K562 (cell line): Measurements from ENCODE around the gene IQCE. TPM values are rescaled to one million over a fixed set of nuclear protein-coding genes. Genes with fewer than 3 reads are reported as not detected.

Source experiments
- ATF7 ChIP-seq: fragments of 450-650 bp; IDR thresholded peaks from 2 replicates; pipeline ENCODE4 v1.7.1; 2014; ENCODE audit warnings: mild to moderate bottlenecking, moderate library complexity
- CBX5 ChIP-seq: IDR thresholded peaks from 2 replicates; pipeline ENCODE4 v1.6.1; 2014; ENCODE audit warnings: low read depth, borderline replicate concordance
- CTCFL ChIP-seq: IDR thresholded peaks from 2 replicates; pipeline ENCODE4 v1.6.1; 2011; ENCODE audit warnings: borderline replicate concordance, low read depth, mild to moderate bottlenecking, moderate library complexity, low read length; ENCODE audit not compliant: insufficient read depth, poor library complexity, severe bottlenecking
- E2F4 ChIP-seq: sonication (generic); formaldehyde crosslinking; IDR thresholded peaks from 2 replicates; pipeline ENCODE4 v1.8.0; 2022; ENCODE audit warnings: mild to moderate bottlenecking, low read depth, missing genetic modification reagents
- HNRNPLL ChIP-seq: fragments of 200-400 bp; formaldehyde crosslinking; IDR thresholded peaks from 2 replicates; pipeline ENCODE4 v1.6.1; 2017; ENCODE audit warnings: low read length, low read depth, mild to moderate bottlenecking; ENCODE audit not compliant: poor library complexity, severe bottlenecking
- PCBP1 ChIP-seq: fragments of 200-400 bp; formaldehyde crosslinking; IDR thresholded peaks from 2 replicates; pipeline ENCODE4 v1.6.1; 2018; ENCODE audit warnings: mild to moderate bottlenecking, low read depth, low read length; ENCODE audit not compliant: poor library complexity, severe bottlenecking
- POLR2B ChIP-seq: fragments of 450-650 bp; IDR thresholded peaks from 2 replicates; pipeline ENCODE4 v1.6.1; 2018; ENCODE audit warnings: low read depth; ENCODE audit not compliant: partially characterized antibody
- POLR2G ChIP-seq: fragments of 200-400 bp; formaldehyde crosslinking; IDR thresholded peaks from 2 replicates; pipeline ENCODE4 v1.6.1; 2017; ENCODE audit warnings: low read depth, mild to moderate bottlenecking, antibody characterized with exemption, low read length, moderate library complexity
- polyA plus RNA-seq, 8 experiments: library from polyadenylated mRNA; depleted of rRNA in 4 of 8; stranded (reverse) in 5 of 8; unstranded in 3 of 8; fragments of >200 nt; fragmentation: Nextera tagmentation in 2 of 8; fragmentation: Illumina TruSeq in 1 of 8; extraction: Ambion mirVana in 2 of 8; extraction: Trizol in 1 of 8; gene quantifications; 2 replicates each; pipeline versions ENCODE4 v1.2.1 to v1.2.3, GENCODE V29; 2011 to 2014; ENCODE audit warnings: inconsistent platforms in 1 of 8, missing spikeins in 1 of 8
- total RNA-seq, 7 experiments: library from RNA; depleted of rRNA in 6 of 7; stranded (reverse); fragments of >200 nt in 6 of 7; fragmentation: Illumina TruSeq in 2 of 7; extraction: Trizol in 2 of 7; gene quantifications; 2 replicates each; pipeline versions ENCODE4 v1.2.1 to v1.2.3, GENCODE V29; 2011 to 2021; ENCODE audit warnings: low replicate concordance in 1 of 7
- TF ChIP-seq, protein P1 (sequence below), 2 experiments: fragments of 450-650 bp; formaldehyde crosslinking in 1 of 2; IDR thresholded peaks; 2 replicates each; pipeline versions ENCODE4 v1.4.0 to v1.6.1; 2014 to 2020; ENCODE audit warnings: mild to moderate bottlenecking in 2 of 2, borderline replicate concordance in 1 of 2, low read depth in 1 of 2

The IQCE gene
- total and polyA plus RNA-seq, 9 of the 15 experiments (the other 6 are each of a cell fraction or from before 2014, with no cell fraction given), result 0.18 to 8.5 (median 4.2) TPM

DNA sequence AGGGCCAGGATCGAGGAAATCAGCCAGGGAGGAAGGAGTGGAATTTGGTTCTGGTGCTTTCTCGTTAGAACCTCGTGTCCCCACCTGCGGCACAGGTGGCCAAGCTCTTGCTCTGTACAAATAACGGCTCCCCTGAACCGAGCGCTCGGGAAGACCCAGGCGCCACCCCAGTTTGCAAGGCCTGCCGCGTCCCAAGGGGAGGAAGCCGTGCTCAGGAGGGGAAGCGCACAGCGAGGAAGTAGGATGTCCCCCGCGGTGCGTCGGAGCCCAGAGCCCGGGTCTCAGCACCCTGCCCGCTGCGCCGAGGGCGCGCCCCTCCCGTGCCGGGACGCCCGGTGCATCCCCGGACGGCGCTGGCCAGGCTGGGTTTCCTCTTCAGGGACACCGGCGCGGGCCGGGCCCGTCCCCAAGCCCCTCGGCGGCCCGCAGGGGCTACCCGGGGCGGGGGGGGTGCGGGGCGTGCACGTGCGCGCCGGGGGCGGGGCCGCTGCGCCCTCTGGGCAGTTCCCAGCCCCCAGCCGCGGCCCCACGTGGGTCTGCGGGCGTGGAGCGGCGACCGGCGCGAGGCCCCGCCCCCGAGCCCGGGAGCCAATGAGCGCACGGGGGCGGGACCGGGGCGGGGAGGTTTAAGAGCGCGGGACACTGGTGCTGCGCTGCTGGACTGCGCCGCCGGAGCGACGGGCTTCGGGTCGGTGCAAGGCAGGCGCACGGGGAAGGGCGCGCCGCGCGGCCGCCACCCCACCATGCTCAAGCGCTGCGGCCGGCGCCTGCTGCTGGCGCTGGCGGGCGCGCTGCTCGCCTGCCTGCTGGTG, 39.5 kb upstream of the IQCE start, which contains the start of gene LFNG (continued):
- TF ChIP-seq, protein P1, sequence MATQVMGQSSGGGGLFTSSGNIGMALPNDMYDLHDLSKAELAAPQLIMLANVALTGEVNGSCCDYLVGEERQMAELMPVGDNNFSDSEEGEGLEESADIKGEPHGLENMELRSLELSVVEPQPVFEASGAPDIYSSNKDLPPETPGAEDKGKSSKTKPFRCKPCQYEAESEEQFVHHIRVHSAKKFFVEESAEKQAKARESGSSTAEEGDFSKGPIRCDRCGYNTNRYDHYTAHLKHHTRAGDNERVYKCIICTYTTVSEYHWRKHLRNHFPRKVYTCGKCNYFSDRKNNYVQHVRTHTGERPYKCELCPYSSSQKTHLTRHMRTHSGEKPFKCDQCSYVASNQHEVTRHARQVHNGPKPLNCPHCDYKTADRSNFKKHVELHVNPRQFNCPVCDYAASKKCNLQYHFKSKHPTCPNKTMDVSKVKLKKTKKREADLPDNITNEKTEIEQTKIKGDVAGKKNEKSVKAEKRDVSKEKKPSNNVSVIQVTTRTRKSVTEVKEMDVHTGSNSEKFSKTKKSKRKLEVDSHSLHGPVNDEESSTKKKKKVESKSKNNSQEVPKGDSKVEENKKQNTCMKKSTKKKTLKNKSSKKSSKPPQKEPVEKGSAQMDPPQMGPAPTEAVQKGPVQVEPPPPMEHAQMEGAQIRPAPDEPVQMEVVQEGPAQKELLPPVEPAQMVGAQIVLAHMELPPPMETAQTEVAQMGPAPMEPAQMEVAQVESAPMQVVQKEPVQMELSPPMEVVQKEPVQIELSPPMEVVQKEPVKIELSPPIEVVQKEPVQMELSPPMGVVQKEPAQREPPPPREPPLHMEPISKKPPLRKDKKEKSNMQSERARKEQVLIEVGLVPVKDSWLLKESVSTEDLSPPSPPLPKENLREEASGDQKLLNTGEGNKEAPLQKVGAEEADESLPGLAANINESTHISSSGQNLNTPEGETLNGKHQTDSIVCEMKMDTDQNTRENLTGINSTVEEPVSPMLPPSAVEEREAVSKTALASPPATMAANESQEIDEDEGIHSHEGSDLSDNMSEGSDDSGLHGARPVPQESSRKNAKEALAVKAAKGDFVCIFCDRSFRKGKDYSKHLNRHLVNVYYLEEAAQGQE (IDR thresholded peaks at IDR 0.05; ENCODE audit: borderline replicate concordance), result peak; percentile 31; the same call in 1 of the 2 replicates
- TF ChIP-seq, protein P1 (CRISPR knock-in tag; IDR thresholded peaks at IDR 0.05; ENCODE audit: low read depth), result no peak
- no peak for TF ChIP-seq E2F4 (CRISPR knock-in tag)
- peak; percentile 72 for TF ChIP-seq POLR2G
- no peak for TF ChIP-seq CBX5
- no peak for TF ChIP-seq POLR2B
- TF ChIP-seq ATF7, result 0 out of 2 replicates have a peak, but pooled peaks have one; percentile 7
- TF ChIP-seq HNRNPLL, result peak; percentile 74
- no peak for TF ChIP-seq CTCFL
- TF ChIP-seq PCBP1, result peak; percentile 54
